ENCODE results near the gene TBC1D16.

TBC1D16 gene

GRCh38 chr17:80080081-80080480, 44.4 kb upstream of the TBC1D16 start:
- DNase-seq (ENCODE audit: low read depth): no peak
- no peak for TF ChIP-seq MAX (IDR thresholded peaks at IDR 0.05; ENCODE audit: low read depth, low read length)
- TF ChIP-seq, protein P1, sequence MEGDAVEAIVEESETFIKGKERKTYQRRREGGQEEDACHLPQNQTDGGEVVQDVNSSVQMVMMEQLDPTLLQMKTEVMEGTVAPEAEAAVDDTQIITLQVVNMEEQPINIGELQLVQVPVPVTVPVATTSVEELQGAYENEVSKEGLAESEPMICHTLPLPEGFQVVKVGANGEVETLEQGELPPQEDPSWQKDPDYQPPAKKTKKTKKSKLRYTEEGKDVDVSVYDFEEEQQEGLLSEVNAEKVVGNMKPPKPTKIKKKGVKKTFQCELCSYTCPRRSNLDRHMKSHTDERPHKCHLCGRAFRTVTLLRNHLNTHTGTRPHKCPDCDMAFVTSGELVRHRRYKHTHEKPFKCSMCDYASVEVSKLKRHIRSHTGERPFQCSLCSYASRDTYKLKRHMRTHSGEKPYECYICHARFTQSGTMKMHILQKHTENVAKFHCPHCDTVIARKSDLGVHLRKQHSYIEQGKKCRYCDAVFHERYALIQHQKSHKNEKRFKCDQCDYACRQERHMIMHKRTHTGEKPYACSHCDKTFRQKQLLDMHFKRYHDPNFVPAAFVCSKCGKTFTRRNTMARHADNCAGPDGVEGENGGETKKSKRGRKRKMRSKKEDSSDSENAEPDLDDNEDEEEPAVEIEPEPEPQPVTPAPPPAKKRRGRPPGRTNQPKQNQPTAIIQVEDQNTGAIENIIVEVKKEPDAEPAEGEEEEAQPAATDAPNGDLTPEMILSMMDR (IDR thresholded peaks at IDR 0.05; ENCODE audit: low read depth, low read length): no peak
- no peak for TF ChIP-seq POLR2A (IDR thresholded peaks at IDR 0.05; ENCODE audit: extremely low read depth, insufficient read length)
- no peak for TF ChIP-seq MYC (IDR thresholded peaks at IDR 0.05; ENCODE audit: low read depth, low read length)
- H3K4me3 ChIP-seq (ENCODE audit: low read depth, low read length): no peak overlapping the region

DNA sequence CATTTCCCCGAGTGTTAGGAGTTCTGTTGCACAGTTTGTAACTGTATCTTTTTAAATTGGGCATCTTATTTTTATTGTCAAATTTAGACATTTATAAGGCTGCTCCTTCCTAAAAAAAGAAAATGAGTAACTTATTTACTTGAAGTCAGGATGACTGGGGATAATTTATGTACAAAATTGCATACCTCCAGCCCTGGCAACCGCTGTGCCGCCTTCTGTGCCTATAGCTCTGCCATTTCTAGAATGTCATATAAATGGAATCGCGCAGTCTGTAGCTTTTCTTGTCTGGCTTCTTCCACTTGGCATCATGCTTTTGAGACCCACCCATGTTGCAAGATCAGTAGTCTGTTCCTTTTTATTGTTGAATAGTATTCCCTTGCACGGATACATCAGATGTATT, 36.7 kb upstream of the TBC1D16 start:
- TF ChIP-seq, protein P1 (IDR thresholded peaks at IDR 0.05; ENCODE audit: low read depth, low read length): no peak
- TF ChIP-seq MAX (IDR thresholded peaks at IDR 0.05; ENCODE audit: low read depth, low read length) (no peak), MYC (IDR thresholded peaks at IDR 0.05; ENCODE audit: low read depth, low read length) (no peak), POLR2A (IDR thresholded peaks at IDR 0.05; ENCODE audit: extremely low read depth, insufficient read length) (no peak)
- DNase-seq (ENCODE audit: low read depth): no peak
- H3K4me3 ChIP-seq (ENCODE audit: low read depth, low read length): no peak overlapping the region

DNA sequence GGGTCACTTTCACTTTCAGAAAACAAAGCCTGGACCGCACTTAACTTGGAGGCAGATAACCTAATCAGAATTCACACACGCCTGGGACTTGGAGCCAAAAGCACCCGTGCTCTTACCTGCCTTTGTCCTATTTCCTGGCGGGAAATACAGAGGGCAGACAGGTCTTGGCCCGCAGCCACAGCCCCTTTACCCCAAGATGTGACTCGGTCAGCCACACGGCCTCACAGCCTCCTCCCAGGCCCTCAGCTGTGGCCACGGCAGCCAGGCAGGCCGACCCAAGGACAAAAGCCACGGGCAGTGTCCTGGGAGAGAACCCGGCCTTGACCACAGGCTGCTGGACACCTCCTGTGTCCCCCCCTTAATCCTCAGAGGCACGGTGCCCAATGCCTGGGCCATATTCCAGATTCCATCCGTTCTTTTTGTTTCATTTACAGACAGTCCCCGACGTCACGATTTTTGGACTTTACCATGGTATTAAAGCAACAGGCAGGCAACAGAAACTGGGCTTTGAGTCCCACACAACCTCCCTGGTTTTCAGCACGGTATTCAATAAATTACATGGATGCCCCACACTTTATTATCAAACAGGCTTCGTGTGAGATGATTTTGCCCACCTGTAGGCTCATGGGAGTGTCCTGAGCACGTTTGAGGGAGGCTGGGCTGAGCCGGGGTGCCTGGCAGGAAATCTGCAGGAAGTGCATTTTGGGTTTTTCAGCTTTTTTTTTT, 35.6 kb upstream of the TBC1D16 start:
- H3K4me3 ChIP-seq (ENCODE audit: low read depth, low read length): no peak overlapping the region
- no peak for DNase-seq (ENCODE audit: low read depth)

DNA sequence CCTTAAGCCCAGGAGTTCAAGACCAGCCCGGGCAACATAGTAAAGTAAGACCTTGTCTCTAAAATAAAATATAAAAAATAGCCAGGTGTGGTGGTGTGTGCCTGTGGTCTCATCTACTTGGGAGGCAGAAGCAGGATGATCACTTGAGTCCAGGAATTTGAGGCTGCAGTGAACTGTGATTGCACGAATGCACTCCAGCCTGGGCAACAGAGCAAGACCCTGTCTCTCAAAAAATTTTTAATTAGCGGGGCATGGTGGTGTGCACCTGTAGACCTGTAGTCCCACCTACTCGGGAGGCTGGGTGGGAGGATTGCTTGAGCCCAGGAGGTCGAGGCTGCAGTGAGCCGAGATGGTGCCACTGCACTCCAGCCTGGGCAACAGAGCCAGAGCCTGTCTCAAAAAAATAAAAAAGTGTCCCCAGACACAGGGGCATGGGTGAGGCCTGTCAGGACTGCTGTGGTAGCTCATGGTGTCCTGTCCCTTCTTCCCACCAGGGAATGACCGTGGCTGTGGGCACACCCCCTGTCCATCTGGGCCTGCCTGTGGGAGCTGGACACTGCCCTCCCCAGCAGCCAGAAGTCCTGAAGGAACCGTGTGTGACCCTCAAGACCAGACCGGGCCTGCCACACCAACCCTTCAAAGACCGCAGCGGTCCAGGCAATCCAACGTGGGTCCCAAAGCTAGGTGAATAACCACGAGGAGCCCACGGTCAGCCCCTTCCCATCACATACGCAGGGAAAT, 34.9 kb upstream of the TBC1D16 start:
- TF ChIP-seq, protein P1 (IDR thresholded peaks at IDR 0.05; ENCODE audit: low read depth, low read length): no peak
- no peak for TF ChIP-seq POLR2A (IDR thresholded peaks at IDR 0.05; ENCODE audit: extremely low read depth, insufficient read length)
- TF ChIP-seq MAX (IDR thresholded peaks at IDR 0.05; ENCODE audit: low read depth, low read length): no peak
- TF ChIP-seq MYC (IDR thresholded peaks at IDR 0.05; ENCODE audit: low read depth, low read length): no peak
- H3K4me3 ChIP-seq (ENCODE audit: low read depth, low read length): no peak overlapping the region
- no peak for DNase-seq (ENCODE audit: low read depth)

More for the DNA sequence above, 35.6 kb upstream of the TBC1D16 start:
- TF ChIP-seq, protein P1 (IDR thresholded peaks at IDR 0.05; ENCODE audit: low read depth, low read length): no peak
- TF ChIP-seq MYC (IDR thresholded peaks at IDR 0.05; ENCODE audit: low read depth, low read length) (no peak), POLR2A (IDR thresholded peaks at IDR 0.05; ENCODE audit: extremely low read depth, insufficient read length) (no peak), MAX (IDR thresholded peaks at IDR 0.05; ENCODE audit: low read depth, low read length) (no peak)

DNA sequence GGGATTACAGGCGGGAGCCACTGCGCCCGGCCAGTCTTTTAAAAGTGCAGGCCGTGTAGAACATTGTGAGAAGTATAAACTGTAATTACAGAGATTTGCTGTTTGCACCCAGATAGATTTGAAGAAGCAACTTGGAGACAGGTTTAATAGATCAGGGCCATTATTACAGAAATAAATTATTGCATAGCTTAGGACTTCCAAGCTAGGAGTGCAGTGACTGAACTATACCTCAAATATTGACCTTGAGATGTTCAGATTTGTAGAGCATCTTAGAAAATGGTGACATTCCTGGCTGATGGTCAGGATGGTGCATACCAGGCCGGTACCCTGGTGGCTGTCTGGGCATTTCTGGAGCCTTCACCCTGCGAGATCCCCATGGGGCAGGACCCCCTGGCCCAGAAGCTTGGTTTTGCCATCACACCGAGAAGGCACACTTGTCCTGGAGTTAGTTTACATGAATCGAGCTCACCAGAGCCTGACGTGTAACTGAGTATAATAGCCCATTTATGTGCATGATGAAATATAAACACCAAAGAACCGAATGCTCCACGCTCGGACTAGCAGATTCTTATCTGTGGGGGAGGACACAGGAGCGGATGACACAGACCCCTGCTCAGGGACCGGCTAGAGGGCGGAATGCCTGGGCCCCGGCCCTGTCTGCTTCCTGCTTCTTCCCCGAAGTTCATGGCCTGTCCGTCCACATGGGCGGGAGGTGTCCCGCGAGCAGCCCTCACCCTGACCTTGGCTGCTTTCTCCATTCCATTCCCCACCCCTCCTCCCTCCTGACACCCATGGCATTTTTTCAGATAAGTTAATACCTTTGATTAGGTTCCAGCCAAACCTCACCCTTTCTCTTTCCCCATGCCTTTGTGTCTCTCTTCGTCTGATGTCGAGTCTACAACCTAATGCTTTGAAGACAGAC, 32.9 kb upstream of the TBC1D16 start:
- DNase-seq (ENCODE audit: low read depth): no peak
- no peak for TF ChIP-seq MYC (IDR thresholded peaks at IDR 0.05; ENCODE audit: low read depth, low read length)
- TF ChIP-seq, protein P1 (IDR thresholded peaks at IDR 0.05; ENCODE audit: low read depth, low read length): no peak
- TF ChIP-seq MAX (IDR thresholded peaks at IDR 0.05; ENCODE audit: low read depth, low read length): no peak
- no peak for TF ChIP-seq POLR2A (IDR thresholded peaks at IDR 0.05; ENCODE audit: extremely low read depth, insufficient read length)
- H3K4me3 ChIP-seq (ENCODE audit: low read depth, low read length): no peak overlapping the region
